Ovary (tissue), 3 donors: ENCODE results near the gene COX7B2.

ENCODE experiments used
- CTCF ChIP-seq, 3 donors: fragments of 450-650 bp in 2 of 3; fragments of 200-600 bp in 1 of 3; IDR thresholded peaks; one replicate each; pipeline versions ENCODE4 v1.5.1 to v1.8.0; 2016 to 2022; ENCODE audit warnings: antibody characterized with exemption in 3 of 3, mild to moderate bottlenecking in 1 of 3
- EP300 ChIP-seq: sonication (generic); formaldehyde crosslinking; IDR thresholded peaks from one replicate; pipeline ENCODE4 v1.6.1; 2017; ENCODE audit warnings: antibody characterized with exemption
- POLR2A ChIP-seq: fragments of 450-650 bp; IDR thresholded peaks from one replicate; pipeline ENCODE4 v1.6.1; 2017; ENCODE audit warnings: antibody characterized with exemption, mild to moderate bottlenecking, moderate library complexity
- donor health status: DM: no; HTN: no; CAD: no.

- no peak for TF ChIP-seq CTCF (IDR thresholded peaks at IDR 0.05)
- TF ChIP-seq POLR2A = no peak
- no peak for TF ChIP-seq EP300
Measured at GRCh38 chr4:46715468-46715867, 193.6 kb downstream of the COX7B2 start.
